Panc1 (cell line): Measurements from ENCODE around the gene OSBP2. TPM values are rescaled to one million over a fixed set of nuclear protein-coding genes. Genes with fewer than 3 reads are reported as not detected.

Source experiments
- ATAC-seq: fragments of 200-7000 bp; cut with Tn5 transposase; 2 replicates; pipeline ENCODE4 v1.9.1; 2020; ENCODE audit warnings: mild to moderate bottlenecking, moderate library complexity
- Bru-seq: library from RNA; stranded (reverse); fragments of 400-500 nt; gene quantifications from one replicate; lab custom pipeline; 2021; lab: Mats Ljungman, UMichigan
- BruChase-seq, 2 experiments: library from RNA; stranded (reverse); fragments of 400-500 nt; gene quantifications; one replicate each; lab custom pipeline; 2021; lab: Mats Ljungman, UMichigan
- BruUV-seq: library from RNA; stranded (reverse); fragments of 400-500 nt; replicated peaks from 2 replicates; lab custom pipeline; 2021; lab: Mats Ljungman, UMichigan
- CTCF ChIA-PET: fragments of 300-600 bp; sonication (Branson Sonifier 250); formaldehyde crosslinking; loops from one replicate; lab custom pipeline; 2022; ENCODE audit warnings: antibody characterized with exemption; lab: Charles Lee
- POLR2A ChIA-PET: fragments of 300-600 bp; sonication (Branson Sonifier 250); formaldehyde crosslinking; loops from one replicate; lab custom pipeline; 2022; ENCODE audit warnings: antibody characterized with exemption; lab: Charles Lee
- DNase-seq: peaks from one replicate; pipeline ENCODE4 v3.0.0-alpha.2; 2010; ENCODE audit warnings: low read depth, low spot score
- H3K27ac ChIP-seq: 2 replicates; pipeline ENCODE4 v1.5.1; 2011; ENCODE audit warnings: mild to moderate bottlenecking, low read length, inconsistent platforms
- H3K27me3 ChIP-seq: fragments of 200-500 bp; sonication (Bioruptor generic); 2 replicates; pipeline ENCODE4 v1.6.0; 2014; ENCODE audit warnings: low read length, inconsistent platforms; ENCODE audit not compliant: control insufficient read depth, insufficient read depth
- H3K36me3 ChIP-seq: fragments of 200-500 bp; sonication (Bioruptor generic); 2 replicates; pipeline ENCODE4 v1.5.1; 2014; ENCODE audit warnings: inconsistent platforms, mild to moderate bottlenecking, low read length, moderate library complexity; ENCODE audit not compliant: control insufficient read depth, insufficient read depth
- H3K4me1 ChIP-seq: 2 replicates; pipeline ENCODE4 v1.5.1; 2011; ENCODE audit warnings: inconsistent platforms, mild to moderate bottlenecking, low read length, moderate library complexity; ENCODE audit not compliant: control insufficient read depth, insufficient read depth
- H3K4me3 ChIP-seq, 2 experiments: 2 replicates each; pipeline ENCODE4 v1.5.1; 2011 to 2012; ENCODE audit warnings: low read depth in 2 of 2, low read length in 2 of 2, mild to moderate bottlenecking in 2 of 2, inconsistent platforms in 1 of 2, moderate library complexity in 1 of 2
- H3K9me3 ChIP-seq: fragments of 200-500 bp; sonication (Bioruptor generic); 2 replicates; pipeline ENCODE4 v1.5.1; 2014; ENCODE audit warnings: low read depth, mild to moderate bottlenecking, inconsistent platforms, low read length, moderate library complexity; ENCODE audit not compliant: control insufficient read depth, insufficient read depth
- POLR2AphosphoS5 ChIP-seq: IDR thresholded peaks from 2 replicates; pipeline ENCODE4 v1.6.1; 2012; ENCODE audit warnings: mild to moderate bottlenecking, low read depth, low read length, moderate library complexity
- SIN3A ChIP-seq: IDR thresholded peaks from 2 replicates; pipeline ENCODE4 v1.6.1; 2012; ENCODE audit warnings: low read depth, mild to moderate bottlenecking, low read length, moderate library complexity, borderline replicate concordance; ENCODE audit not compliant: insufficient read depth
- TCF7L2 ChIP-seq: IDR thresholded peaks from 2 replicates; pipeline ENCODE4 v1.6.1; 2011; ENCODE audit warnings: mild to moderate bottlenecking, low read depth, low read length, inconsistent platforms
- in situ Hi-C: cut with HindIII; loops from 2 replicates; pipeline ENCODE4 v1.10.0; 2016; ENCODE audit warnings: low sequenced_read_pairs, low pct_unique_long_range_greater_than_20kb
- intact Hi-C: fragments of 100-400 bp; cut with micrococcal nuclease; formaldehyde crosslinking; loops from one replicate; pipeline ENCODE4 v1.10.0; 2022; ENCODE audit not compliant: unreplicated experiment
- long read RNA-seq: library from polyadenylated mRNA; unstranded; transcript quantifications from one replicate; pipeline ENCODE4 v2.0.0, GENCODE V29; 2021; ENCODE audit not compliant: unreplicated experiment
- polyA plus RNA-seq: library from polyadenylated mRNA; unstranded; fragments of >200 nt; gene quantifications from one replicate; pipeline ENCODE4 v1.2.1, GENCODE V29; 2012; ENCODE audit warnings: missing spikeins; ENCODE audit not compliant: insufficient read length
- total RNA-seq: library from RNA; stranded (reverse); gene quantifications from one replicate; pipeline ENCODE4 v1.2.1, GENCODE V29; 2021; ENCODE audit not compliant: unreplicated experiment
- TF ChIP-seq, protein P1 (sequence below), 2 experiments: IDR thresholded peaks; 2 replicates each; pipeline ENCODE4 v1.6.1; 2011 to 2012; ENCODE audit warnings: low read depth in 2 of 2, control low read depth in 1 of 2, low read length in 1 of 2, mild to moderate bottlenecking in 1 of 2, moderate library complexity in 1 of 2; ENCODE audit not compliant: insufficient read depth in 1 of 2
- TF ChIP-seq, protein P2 (sequence below): fragments of 450-650 bp; IDR thresholded peaks from 2 replicates; pipeline ENCODE4 v1.5.1; 2017; ENCODE audit warnings: mild to moderate bottlenecking

The OSBP2 gene, protein sequence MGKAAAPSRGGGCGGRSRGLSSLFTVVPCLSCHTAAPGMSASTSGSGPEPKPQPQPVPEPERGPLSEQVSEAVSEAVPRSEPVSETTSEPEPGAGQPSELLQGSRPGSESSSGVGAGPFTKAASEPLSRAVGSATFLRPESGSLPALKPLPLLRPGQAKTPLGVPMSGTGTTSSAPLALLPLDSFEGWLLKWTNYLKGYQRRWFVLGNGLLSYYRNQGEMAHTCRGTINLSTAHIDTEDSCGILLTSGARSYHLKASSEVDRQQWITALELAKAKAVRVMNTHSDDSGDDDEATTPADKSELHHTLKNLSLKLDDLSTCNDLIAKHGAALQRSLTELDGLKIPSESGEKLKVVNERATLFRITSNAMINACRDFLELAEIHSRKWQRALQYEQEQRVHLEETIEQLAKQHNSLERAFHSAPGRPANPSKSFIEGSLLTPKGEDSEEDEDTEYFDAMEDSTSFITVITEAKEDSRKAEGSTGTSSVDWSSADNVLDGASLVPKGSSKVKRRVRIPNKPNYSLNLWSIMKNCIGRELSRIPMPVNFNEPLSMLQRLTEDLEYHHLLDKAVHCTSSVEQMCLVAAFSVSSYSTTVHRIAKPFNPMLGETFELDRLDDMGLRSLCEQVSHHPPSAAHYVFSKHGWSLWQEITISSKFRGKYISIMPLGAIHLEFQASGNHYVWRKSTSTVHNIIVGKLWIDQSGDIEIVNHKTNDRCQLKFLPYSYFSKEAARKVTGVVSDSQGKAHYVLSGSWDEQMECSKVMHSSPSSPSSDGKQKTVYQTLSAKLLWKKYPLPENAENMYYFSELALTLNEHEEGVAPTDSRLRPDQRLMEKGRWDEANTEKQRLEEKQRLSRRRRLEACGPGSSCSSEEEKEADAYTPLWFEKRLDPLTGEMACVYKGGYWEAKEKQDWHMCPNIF
- total RNA-seq (4.7 TPM), Bru-seq, nascent RNA (percentile 45 among the genes with signal in this experiment), BruChase-seq, experiment 1, labeled RNA remaining after a 2-hour chase (percentile 44 among the genes with signal in this experiment), BruChase-seq, experiment 2, labeled RNA remaining after a 6-hour chase (percentile 48 among the genes with signal in this experiment)
- polyA plus RNA-seq: 8.6 TPM
- long read RNA-seq, full-length matches to known transcripts: 1 of 18 reads
- long read RNA-seq, partial matches to known transcripts: 6 of 18 reads
- long read RNA-seq, other reads (novel, unspliced or antisense): 11 of 18 reads

DNA sequence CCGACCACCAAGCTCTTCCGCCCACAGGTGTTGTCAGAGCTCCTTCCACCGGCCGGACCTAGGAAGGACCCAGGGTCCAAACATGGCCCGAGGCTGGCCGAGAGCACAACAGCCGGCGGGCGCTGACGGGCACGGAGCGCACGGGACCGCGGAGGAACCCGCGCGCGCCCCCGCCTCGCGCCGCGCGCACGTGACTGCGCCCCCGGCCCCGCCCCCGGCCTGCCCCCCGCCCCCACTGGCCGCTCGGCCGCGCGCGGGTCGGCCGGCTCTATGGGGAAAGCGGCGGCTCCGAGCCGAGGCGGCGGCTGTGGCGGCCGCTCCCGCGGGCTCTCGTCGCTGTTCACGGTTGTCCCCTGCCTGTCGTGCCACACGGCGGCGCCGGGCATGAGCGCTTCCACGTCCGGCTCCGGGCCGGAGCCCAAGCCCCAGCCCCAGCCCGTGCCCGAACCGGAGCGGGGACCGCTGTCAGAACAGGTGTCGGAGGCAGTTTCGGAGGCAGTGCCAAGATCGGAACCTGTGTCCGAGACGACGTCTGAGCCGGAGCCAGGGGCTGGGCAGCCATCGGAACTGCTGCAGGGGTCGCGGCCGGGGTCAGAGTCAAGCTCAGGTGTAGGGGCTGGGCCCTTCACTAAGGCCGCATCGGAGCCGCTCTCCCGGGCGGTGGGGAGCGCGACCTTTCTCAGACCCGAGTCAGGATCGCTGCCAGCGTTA lies at the start of gene OSBP2:
OSBP2 (plus strand) TSS at position 235 of the 711 bp plus-strand sequence; CDS start at position 271, 36 bp downstream.
- no peaks in the 10 kb centered on the region for H3K27me3 ChIP-seq
- DNase-seq: no peak
- intact Hi-C loops (no loop called here), in situ Hi-C loops (no loop called here)
- no peaks in the 10 kb centered on the region for H3K36me3 ChIP-seq
- peak within 1 kb of the TSS; percentile 54 to 65 for H3K4me3 ChIP-seq
- TF ChIP-seq, protein P1, sequence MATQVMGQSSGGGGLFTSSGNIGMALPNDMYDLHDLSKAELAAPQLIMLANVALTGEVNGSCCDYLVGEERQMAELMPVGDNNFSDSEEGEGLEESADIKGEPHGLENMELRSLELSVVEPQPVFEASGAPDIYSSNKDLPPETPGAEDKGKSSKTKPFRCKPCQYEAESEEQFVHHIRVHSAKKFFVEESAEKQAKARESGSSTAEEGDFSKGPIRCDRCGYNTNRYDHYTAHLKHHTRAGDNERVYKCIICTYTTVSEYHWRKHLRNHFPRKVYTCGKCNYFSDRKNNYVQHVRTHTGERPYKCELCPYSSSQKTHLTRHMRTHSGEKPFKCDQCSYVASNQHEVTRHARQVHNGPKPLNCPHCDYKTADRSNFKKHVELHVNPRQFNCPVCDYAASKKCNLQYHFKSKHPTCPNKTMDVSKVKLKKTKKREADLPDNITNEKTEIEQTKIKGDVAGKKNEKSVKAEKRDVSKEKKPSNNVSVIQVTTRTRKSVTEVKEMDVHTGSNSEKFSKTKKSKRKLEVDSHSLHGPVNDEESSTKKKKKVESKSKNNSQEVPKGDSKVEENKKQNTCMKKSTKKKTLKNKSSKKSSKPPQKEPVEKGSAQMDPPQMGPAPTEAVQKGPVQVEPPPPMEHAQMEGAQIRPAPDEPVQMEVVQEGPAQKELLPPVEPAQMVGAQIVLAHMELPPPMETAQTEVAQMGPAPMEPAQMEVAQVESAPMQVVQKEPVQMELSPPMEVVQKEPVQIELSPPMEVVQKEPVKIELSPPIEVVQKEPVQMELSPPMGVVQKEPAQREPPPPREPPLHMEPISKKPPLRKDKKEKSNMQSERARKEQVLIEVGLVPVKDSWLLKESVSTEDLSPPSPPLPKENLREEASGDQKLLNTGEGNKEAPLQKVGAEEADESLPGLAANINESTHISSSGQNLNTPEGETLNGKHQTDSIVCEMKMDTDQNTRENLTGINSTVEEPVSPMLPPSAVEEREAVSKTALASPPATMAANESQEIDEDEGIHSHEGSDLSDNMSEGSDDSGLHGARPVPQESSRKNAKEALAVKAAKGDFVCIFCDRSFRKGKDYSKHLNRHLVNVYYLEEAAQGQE (IDR thresholded peaks at IDR 0.05; ENCODE audit: insufficient read depth in 1 of 2, low read depth in 2 of 2, low read length in 1 of 2): no peak
- TF ChIP-seq TCF7L2: no peak
- no peak for TF ChIP-seq SIN3A
- TF ChIP-seq POLR2AphosphoS5: no peak
- TF ChIP-seq, protein P2, sequence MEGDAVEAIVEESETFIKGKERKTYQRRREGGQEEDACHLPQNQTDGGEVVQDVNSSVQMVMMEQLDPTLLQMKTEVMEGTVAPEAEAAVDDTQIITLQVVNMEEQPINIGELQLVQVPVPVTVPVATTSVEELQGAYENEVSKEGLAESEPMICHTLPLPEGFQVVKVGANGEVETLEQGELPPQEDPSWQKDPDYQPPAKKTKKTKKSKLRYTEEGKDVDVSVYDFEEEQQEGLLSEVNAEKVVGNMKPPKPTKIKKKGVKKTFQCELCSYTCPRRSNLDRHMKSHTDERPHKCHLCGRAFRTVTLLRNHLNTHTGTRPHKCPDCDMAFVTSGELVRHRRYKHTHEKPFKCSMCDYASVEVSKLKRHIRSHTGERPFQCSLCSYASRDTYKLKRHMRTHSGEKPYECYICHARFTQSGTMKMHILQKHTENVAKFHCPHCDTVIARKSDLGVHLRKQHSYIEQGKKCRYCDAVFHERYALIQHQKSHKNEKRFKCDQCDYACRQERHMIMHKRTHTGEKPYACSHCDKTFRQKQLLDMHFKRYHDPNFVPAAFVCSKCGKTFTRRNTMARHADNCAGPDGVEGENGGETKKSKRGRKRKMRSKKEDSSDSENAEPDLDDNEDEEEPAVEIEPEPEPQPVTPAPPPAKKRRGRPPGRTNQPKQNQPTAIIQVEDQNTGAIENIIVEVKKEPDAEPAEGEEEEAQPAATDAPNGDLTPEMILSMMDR: no peak
- no peaks in the 10 kb centered on the region; the same call in 1 of the 2 replicates for H3K4me1 ChIP-seq
- peak; percentile 78 for ATAC-seq
- no peaks in the 10 kb centered on the region for H3K9me3 ChIP-seq
- ChIA-PET CTCF (no interaction called here), POLR2A (interaction anchor here (0.5 kb wide), 1 partner anchor 60 kb away, joined by 7 read pairs; no protein-coding TSS in a partner anchor)
- BruUV-seq: no TSS peak
- peak within 1 kb of the TSS; percentile 69 for H3K27ac ChIP-seq
